Measurements from ENCODE around the gene PPP1R10.

The PPP1R10 gene

DNA sequence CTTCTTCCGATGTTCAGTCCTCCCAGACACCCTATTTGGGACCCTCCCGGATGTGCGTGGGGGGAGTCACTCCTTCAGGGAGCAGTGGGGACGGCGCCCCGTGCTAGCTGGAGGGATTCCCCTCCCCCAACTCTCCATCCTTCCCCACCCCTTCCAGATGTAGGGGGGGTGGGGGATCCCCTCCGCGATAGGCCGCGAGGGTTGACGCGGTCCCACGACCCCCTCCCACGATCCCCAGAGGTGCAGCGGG, 61.3 kb downstream of the PPP1R10 start:
- DNase-seq: no peak

DNA sequence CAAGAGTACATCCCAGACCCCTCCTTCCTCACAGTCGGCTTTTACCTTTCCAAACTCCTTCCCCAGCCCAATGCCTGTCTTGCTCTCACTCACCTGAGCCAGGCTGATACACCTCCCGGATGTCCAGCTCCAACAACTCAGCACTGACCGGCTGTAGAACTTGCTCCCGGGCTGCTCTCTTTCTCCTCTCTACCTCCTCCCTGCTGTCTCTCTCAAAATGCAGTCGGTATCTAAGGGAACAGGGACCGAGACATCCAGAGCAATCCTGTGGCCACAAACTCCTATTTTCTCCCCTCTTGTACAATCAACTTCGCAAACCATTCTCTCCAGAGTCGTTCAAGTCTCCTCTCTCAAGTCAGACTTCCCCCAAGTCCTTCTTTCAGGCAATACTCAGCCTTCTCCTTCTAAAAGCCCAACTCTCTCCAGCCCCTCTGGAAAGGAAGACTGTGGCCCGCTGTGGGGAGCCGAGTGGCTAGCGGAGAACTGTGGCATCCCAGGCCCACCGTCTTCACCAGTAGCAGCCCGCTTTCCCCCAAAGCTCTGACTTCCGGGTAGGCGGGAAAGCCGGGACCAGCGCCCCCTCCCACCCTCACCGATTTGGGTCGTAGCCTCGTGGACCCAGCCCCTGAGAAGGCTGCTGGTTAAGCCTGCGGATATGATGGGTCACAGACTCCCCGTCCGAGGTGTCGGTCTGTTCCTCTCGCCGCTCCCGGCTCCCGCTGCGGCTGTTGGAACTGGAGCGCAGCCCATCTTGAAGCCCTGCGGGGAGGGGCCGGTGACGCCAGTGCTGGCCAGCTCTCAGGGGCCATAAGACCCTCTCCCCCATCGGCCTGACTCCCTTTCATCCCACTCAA, 61.9 kb downstream of the PPP1R10 start:
- no peak for DNase-seq

GRCh38 chr6:30554404-30554803, 62.6 kb downstream of the PPP1R10 start:
- no peak for DNase-seq
